Keratinocyte (primary cell): ENCODE measurements around the gene GRWD1. TPM values are rescaled to one million over a fixed set of nuclear protein-coding genes. Genes with fewer than 3 reads are reported as not detected.

ENCODE experiments used
- DNase-seq: peaks from one replicate; pipeline ENCODE4 v3.0.0-alpha.2; 2011; ENCODE audit warnings: low read depth, missing footprints, low spot score
- FAIRE-seq: peaks from 2 replicates; lab custom pipeline; 2011; peaks lifted over from hg19 to GRCh38; lab: Jason Lieb, UNC
- H2AFZ ChIP-seq: 2 replicates; pipeline ENCODE4 v1.6.0; 2012; ENCODE audit warnings: low read length, control low read depth, inconsistent platforms; ENCODE audit not compliant: control insufficient read depth
- H3K27ac ChIP-seq: 2 replicates; pipeline ENCODE4 v1.5.1; 2011; ENCODE audit warnings: low read length; ENCODE audit not compliant: control insufficient read depth, insufficient read depth
- H3K27me3 ChIP-seq: 3 replicates; pipeline ENCODE4 v1.6.0; 2011; ENCODE audit warnings: low read length; ENCODE audit not compliant: control insufficient read depth, insufficient read depth; ENCODE audit errors: extremely low read depth
- H3K36me3 ChIP-seq, 2 experiments: 2 replicates in 1 of 2; 3 replicates in 1 of 2; pipeline ENCODE4 v1.5.1; 2011; ENCODE audit warnings: low read length in 2 of 2, mild to moderate bottlenecking in 1 of 2; ENCODE audit not compliant: control insufficient read depth in 2 of 2, insufficient read depth in 2 of 2; ENCODE audit errors: extremely low read depth in 1 of 2
- H3K4me1 ChIP-seq: 3 replicates; pipeline ENCODE4 v1.5.1; 2011; ENCODE audit warnings: low read length; ENCODE audit not compliant: control insufficient read depth, insufficient read depth; ENCODE audit errors: extremely low read depth
- H3K4me2 ChIP-seq: 3 replicates; pipeline ENCODE4 v1.6.0; 2011; ENCODE audit warnings: low read depth, low read length; ENCODE audit not compliant: control insufficient read depth, insufficient read depth; ENCODE audit errors: extremely low read depth
- H3K4me3 ChIP-seq, 3 experiments: fragments of 200-600 bp in 1 of 3; sonication (generic) in 1 of 3; 2 replicates in 2 of 3; 3 replicates in 1 of 3; pipeline ENCODE4 v1.5.1; 2011 to 2016; ENCODE audit warnings: low read length in 3 of 3, mild to moderate bottlenecking in 3 of 3, control low read depth in 2 of 3, inconsistent platforms in 1 of 3, low read depth in 1 of 3, mixed read lengths in 1 of 3, mixed run types in 1 of 3, moderate library complexity in 1 of 3; ENCODE audit not compliant: control insufficient read depth in 2 of 3, insufficient read depth in 2 of 3; ENCODE audit errors: extremely low read depth in 1 of 3
- H3K79me2 ChIP-seq: 2 replicates; pipeline ENCODE4 v1.6.0; 2012; ENCODE audit warnings: low read length; ENCODE audit not compliant: control insufficient read depth, insufficient read depth
- H3K9ac ChIP-seq: 3 replicates; pipeline ENCODE4 v1.6.0; 2011; ENCODE audit warnings: low read length; ENCODE audit not compliant: control insufficient read depth, insufficient read depth; ENCODE audit errors: extremely low read depth
- H3K9me1 ChIP-seq: 3 replicates; pipeline ENCODE4 v1.6.0; 2011; ENCODE audit warnings: low read length; ENCODE audit not compliant: control insufficient read depth, insufficient read depth; ENCODE audit errors: extremely low read depth
- H3K9me3 ChIP-seq: 2 replicates; pipeline ENCODE4 v1.5.1; 2012; ENCODE audit warnings: low read depth, low read length; ENCODE audit not compliant: control insufficient read depth
- H4K20me1 ChIP-seq: 3 replicates; pipeline ENCODE4 v1.6.0; 2011; ENCODE audit warnings: low read length; ENCODE audit not compliant: control insufficient read depth, insufficient read depth; ENCODE audit errors: extremely low read depth
- CTCF ChIP-seq, 3 experiments: IDR thresholded peaks in 1 of 3; conservative IDR thresholded peaks in 1 of 3; optimal IDR thresholded peaks in 1 of 3; 2 replicates in 2 of 3; 3 replicates in 1 of 3; pipeline versions ENCODE3 to v1.5.1; 2011; ENCODE audit warnings: low read length in 3 of 3, mild to moderate bottlenecking in 3 of 3, moderate library complexity in 2 of 3, control low read depth in 1 of 3, inconsistent platforms in 1 of 3; ENCODE audit not compliant: insufficient read depth in 2 of 3; ENCODE audit errors: extremely low read depth in 1 of 3
- EZH2 ChIP-seq: IDR thresholded peaks from one replicate; pipeline ENCODE4 v1.6.1; 2012; ENCODE audit warnings: inconsistent platforms, mild to moderate bottlenecking, low read length, moderate library complexity
- dilution Hi-C: fragments of 300-500 bp; cut with MboI; formaldehyde crosslinking; loops from one replicate; pipeline ENCODE4 v1.7.0; 2020; ENCODE audit warnings: low sequenced_read_pairs; ENCODE audit not compliant: extremely low pct_ligation_motif_present
- polyA plus RNA-seq, 5 experiments: library from polyadenylated mRNA; depleted of rRNA in 3 of 5; stranded (reverse) in 3 of 5; stranded (forward) in 1 of 5; unstranded in 1 of 5; fragments of >200 nt; gene quantifications; 1 replicate in 1 of 5; 2 replicates in 3 of 5; 3 replicates in 1 of 5; pipeline versions ENCODE4 v1.2.1 to v1.2.3, GENCODE V29; 2011 to 2012; ENCODE audit warnings: missing spikeins in 2 of 5, low read depth in 1 of 5, low replicate concordance in 1 of 5

Gene GRWD1
- polyA plus RNA-seq, 1 donor (not counting 4 experiments of a cell fraction or from before 2014, with no cell fraction given) = 26.1 TPM

GRCh38 chr19:48483301-48483700 lies 37.5 kb downstream of the GRWD1 start:
- dilution Hi-C loops = no loop called here

GRCh38 chr19:48484247-48484893 lies 38.6 kb downstream of the GRWD1 start:
- DNase-seq = no peak
- Histone ChIP-seq H3K9ac (no peak overlapping the region), H3K9me1 (peaks cover 2% of the 10 kb centered on the region), H3K4me2 (no peak overlapping the region), H3K9me3 (no peaks in the 10 kb centered on the region), H4K20me1 (no peaks in the 10 kb centered on the region), H3K4me3 (no peak overlapping the region), H2AFZ (no peak overlapping the region), H3K4me1 (peaks cover 44% of the 10 kb centered on the region), H3K36me3 (peaks cover 4 to 7% of the 10 kb centered on the region in 2 experiments), H3K27me3 (no peaks in the 10 kb centered on the region), H3K79me2 (no peaks in the 10 kb centered on the region), H3K27ac (no peak overlapping the region)
- no peak for FAIRE-seq
- no peak for TF ChIP-seq EZH2
- no peak for TF ChIP-seq CTCF (optimal IDR thresholded peaks at IDR 0.05 in 1 of 3, IDR thresholded peaks at IDR 0.05 in 1 of 3, conservative IDR thresholded peaks at IDR 0.05 in 1 of 3; ENCODE audit: extremely low read depth in 1 of 3, insufficient read depth in 2 of 3, low read length in 3 of 3)
- dilution Hi-C loops = no loop called here

More at GRCh38 chr19:48483301-48483700, 37.5 kb downstream of the GRWD1 start:
- H3K36me3 ChIP-seq = peaks cover 5 to 12% of the 10 kb centered on the region in 2 experiments
- H3K9ac ChIP-seq = no peak overlapping the region
- H3K79me2 ChIP-seq = no peaks in the 10 kb centered on the region
- no peaks in the 10 kb centered on the region for H3K27me3 ChIP-seq
- FAIRE-seq = no peak
- no peak for DNase-seq
- H3K9me3 ChIP-seq = no peaks in the 10 kb centered on the region
- TF ChIP-seq CTCF (optimal IDR thresholded peaks at IDR 0.05 in 1 of 3, IDR thresholded peaks at IDR 0.05 in 1 of 3, conservative IDR thresholded peaks at IDR 0.05 in 1 of 3; ENCODE audit: extremely low read depth in 1 of 3, insufficient read depth in 2 of 3, low read length in 3 of 3) (no peak), EZH2 (no peak)
- no peak overlapping the region for H3K27ac ChIP-seq
- no peak overlapping the region for H3K4me3 ChIP-seq
- no peaks in the 10 kb centered on the region for H4K20me1 ChIP-seq
- peaks cover 41% of the 10 kb centered on the region for H3K4me1 ChIP-seq
- no peak overlapping the region for H3K4me2 ChIP-seq
- peaks cover 1% of the 10 kb centered on the region for H3K9me1 ChIP-seq
- H2AFZ ChIP-seq = no peak overlapping the region
